H1 (cell line): Measurements from ENCODE around the gene FBN3. TPM values are rescaled to one million over a fixed set of nuclear protein-coding genes. Genes with fewer than 3 reads are reported as not detected.

ENCODE experiments used
- CHD2 ChIP-seq: IDR thresholded peaks from 2 replicates; pipeline ENCODE4 v1.6.1; 2012; ENCODE audit warnings: low read length, improper control_type of control experiment
- SIN3A ChIP-seq, 2 experiments: IDR thresholded peaks in 1 of 2; conservative IDR thresholded peaks in 1 of 2; 2 replicates each; pipeline ENCODE4 v1.6.1; 2011 to 2012; ENCODE audit warnings: low read length in 2 of 2, improper control_type of control experiment in 1 of 2, low read depth in 1 of 2, mild to moderate bottlenecking in 1 of 2
- SIRT6 ChIP-seq: IDR thresholded peaks from one replicate; pipeline ENCODE4 v1.7.1; 2012; ENCODE audit warnings: low read length, inconsistent platforms
- SP2 ChIP-seq: IDR thresholded peaks from 2 replicates; pipeline ENCODE4 v1.6.1; 2012; ENCODE audit warnings: mild to moderate bottlenecking, low read length, inconsistent platforms
- TBP ChIP-seq: IDR thresholded peaks from 2 replicates; pipeline ENCODE4 v1.6.1; 2011; ENCODE audit warnings: low read depth, low read length, improper control_type of control experiment
- YY1 ChIP-seq: IDR thresholded peaks from 2 replicates; pipeline ENCODE4 v1.6.1; 2011; ENCODE audit warnings: low read depth, mild to moderate bottlenecking, low read length
- polyA plus RNA-seq, 7 experiments: library from polyadenylated mRNA; depleted of rRNA in 3 of 7; stranded (reverse) in 5 of 7; unstranded in 2 of 7; fragments of >200 nt in 5 of 7; fragments of 200-250 nt in 2 of 7; gene quantifications; 1 replicate in 5 of 7; 2 replicates in 1 of 7; 4 replicates in 1 of 7; pipeline versions ENCODE4 v1.2.1 to v1.2.3, GENCODE V29; 2011 to 2013; ENCODE audit warnings: missing spikeins in 2 of 7, mixed read lengths in 2 of 7
- total RNA-seq: library from RNA; stranded (reverse); fragmentation: NEBNext Ultra II Directional; extraction: Animal tissue kit (Norgen Biotek cat#: 25700); gene quantifications from 2 replicates; pipeline ENCODE4 v1.2.1, GENCODE V29; 2021
- TF ChIP-seq, protein P1 (sequence below): fragments of 300-600 bp; sonication (generic); IDR thresholded peaks from 2 replicates; pipeline ENCODE4 v1.7.1; 2012; ENCODE audit warnings: low read length, moderate library complexity, mild to moderate bottlenecking, inconsistent platforms; ENCODE audit not compliant: insufficient replicate concordance
- TF ChIP-seq, protein P2 (sequence below): IDR thresholded peaks from 2 replicates; pipeline ENCODE4 v1.6.1; 2012; ENCODE audit warnings: inconsistent platforms
- TF ChIP-seq, protein P3 (sequence below): IDR thresholded peaks from 2 replicates; pipeline ENCODE4 v1.6.1; 2011; ENCODE audit warnings: low read length, improper control_type of control experiment

Gene FBN3
- total and polyA plus RNA-seq, 2 of the 8 experiments (the other 6 are each of a cell fraction or from before 2014, with no cell fraction given): 37.1 to 38.7 TPM

DNA sequence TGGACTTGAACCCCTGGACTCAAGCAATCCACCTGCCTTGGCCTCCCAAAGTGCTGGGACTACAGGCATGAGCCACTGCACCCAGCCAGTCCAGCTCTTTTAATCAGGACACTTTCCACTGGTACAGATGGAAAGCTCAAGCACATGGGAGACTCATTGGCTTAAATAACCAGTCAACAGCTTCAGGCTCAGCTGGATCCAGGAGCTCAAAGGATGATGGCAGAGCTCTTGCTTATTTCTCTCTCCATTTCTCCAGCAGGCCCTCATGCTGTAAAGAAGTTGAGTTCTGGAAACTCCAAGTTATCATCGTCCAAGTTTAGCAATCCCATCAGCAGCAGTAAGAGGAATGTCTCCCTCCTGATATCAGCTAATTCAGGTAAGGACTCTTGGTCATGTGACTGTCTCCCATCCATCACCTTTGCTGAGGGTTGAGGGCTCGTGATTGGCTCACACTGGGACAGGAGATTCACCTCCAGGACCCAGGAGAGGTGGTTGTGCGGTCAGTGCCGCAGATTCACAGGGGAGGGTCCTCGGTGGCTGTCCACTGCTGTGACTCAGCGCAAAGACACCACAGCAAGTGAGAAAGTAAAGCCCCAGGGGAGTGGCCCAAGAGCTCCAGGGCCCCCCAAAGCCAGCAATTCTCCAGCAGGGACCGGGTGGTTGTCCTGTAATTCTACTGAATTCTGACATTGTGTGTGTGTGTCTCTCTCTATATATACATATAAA, 91.7 kb downstream of the FBN3 start (continued):
- TF ChIP-seq, protein P1, sequence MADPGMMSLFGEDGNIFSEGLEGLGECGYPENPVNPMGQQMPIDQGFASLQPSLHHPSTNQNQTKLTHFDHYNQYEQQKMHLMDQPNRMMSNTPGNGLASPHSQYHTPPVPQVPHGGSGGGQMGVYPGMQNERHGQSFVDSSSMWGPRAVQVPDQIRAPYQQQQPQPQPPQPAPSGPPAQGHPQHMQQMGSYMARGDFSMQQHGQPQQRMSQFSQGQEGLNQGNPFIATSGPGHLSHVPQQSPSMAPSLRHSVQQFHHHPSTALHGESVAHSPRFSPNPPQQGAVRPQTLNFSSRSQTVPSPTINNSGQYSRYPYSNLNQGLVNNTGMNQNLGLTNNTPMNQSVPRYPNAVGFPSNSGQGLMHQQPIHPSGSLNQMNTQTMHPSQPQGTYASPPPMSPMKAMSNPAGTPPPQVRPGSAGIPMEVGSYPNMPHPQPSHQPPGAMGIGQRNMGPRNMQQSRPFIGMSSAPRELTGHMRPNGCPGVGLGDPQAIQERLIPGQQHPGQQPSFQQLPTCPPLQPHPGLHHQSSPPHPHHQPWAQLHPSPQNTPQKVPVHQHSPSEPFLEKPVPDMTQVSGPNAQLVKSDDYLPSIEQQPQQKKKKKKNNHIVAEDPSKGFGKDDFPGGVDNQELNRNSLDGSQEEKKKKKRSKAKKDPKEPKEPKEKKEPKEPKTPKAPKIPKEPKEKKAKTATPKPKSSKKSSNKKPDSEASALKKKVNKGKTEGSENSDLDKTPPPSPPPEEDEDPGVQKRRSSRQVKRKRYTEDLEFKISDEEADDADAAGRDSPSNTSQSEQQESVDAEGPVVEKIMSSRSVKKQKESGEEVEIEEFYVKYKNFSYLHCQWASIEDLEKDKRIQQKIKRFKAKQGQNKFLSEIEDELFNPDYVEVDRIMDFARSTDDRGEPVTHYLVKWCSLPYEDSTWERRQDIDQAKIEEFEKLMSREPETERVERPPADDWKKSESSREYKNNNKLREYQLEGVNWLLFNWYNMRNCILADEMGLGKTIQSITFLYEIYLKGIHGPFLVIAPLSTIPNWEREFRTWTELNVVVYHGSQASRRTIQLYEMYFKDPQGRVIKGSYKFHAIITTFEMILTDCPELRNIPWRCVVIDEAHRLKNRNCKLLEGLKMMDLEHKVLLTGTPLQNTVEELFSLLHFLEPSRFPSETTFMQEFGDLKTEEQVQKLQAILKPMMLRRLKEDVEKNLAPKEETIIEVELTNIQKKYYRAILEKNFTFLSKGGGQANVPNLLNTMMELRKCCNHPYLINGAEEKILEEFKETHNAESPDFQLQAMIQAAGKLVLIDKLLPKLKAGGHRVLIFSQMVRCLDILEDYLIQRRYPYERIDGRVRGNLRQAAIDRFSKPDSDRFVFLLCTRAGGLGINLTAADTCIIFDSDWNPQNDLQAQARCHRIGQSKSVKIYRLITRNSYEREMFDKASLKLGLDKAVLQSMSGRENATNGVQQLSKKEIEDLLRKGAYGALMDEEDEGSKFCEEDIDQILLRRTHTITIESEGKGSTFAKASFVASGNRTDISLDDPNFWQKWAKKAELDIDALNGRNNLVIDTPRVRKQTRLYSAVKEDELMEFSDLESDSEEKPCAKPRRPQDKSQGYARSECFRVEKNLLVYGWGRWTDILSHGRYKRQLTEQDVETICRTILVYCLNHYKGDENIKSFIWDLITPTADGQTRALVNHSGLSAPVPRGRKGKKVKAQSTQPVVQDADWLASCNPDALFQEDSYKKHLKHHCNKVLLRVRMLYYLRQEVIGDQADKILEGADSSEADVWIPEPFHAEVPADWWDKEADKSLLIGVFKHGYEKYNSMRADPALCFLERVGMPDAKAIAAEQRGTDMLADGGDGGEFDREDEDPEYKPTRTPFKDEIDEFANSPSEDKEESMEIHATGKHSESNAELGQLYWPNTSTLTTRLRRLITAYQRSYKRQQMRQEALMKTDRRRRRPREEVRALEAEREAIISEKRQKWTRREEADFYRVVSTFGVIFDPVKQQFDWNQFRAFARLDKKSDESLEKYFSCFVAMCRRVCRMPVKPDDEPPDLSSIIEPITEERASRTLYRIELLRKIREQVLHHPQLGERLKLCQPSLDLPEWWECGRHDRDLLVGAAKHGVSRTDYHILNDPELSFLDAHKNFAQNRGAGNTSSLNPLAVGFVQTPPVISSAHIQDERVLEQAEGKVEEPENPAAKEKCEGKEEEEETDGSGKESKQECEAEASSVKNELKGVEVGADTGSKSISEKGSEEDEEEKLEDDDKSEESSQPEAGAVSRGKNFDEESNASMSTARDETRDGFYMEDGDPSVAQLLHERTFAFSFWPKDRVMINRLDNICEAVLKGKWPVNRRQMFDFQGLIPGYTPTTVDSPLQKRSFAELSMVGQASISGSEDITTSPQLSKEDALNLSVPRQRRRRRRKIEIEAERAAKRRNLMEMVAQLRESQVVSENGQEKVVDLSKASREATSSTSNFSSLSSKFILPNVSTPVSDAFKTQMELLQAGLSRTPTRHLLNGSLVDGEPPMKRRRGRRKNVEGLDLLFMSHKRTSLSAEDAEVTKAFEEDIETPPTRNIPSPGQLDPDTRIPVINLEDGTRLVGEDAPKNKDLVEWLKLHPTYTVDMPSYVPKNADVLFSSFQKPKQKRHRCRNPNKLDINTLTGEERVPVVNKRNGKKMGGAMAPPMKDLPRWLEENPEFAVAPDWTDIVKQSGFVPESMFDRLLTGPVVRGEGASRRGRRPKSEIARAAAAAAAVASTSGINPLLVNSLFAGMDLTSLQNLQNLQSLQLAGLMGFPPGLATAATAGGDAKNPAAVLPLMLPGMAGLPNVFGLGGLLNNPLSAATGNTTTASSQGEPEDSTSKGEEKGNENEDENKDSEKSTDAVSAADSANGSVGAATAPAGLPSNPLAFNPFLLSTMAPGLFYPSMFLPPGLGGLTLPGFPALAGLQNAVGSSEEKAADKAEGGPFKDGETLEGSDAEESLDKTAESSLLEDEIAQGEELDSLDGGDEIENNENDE: no peak
- TF ChIP-seq, protein P2, sequence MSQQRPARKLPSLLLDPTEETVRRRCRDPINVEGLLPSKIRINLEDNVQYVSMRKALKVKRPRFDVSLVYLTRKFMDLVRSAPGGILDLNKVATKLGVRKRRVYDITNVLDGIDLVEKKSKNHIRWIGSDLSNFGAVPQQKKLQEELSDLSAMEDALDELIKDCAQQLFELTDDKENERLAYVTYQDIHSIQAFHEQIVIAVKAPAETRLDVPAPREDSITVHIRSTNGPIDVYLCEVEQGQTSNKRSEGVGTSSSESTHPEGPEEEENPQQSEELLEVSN: no peak
- TF ChIP-seq YY1 (no peak), SIRT6 (no peak), CHD2 (no peak), SIN3A (conservative IDR thresholded peaks at IDR 0.05 in 1 of 2, IDR thresholded peaks at IDR 0.05 in 1 of 2; ENCODE audit: low read depth in 1 of 2, low read length in 2 of 2) (no peak), SP2 (no peak), TBP (no peak)
- TF ChIP-seq, protein P3, sequence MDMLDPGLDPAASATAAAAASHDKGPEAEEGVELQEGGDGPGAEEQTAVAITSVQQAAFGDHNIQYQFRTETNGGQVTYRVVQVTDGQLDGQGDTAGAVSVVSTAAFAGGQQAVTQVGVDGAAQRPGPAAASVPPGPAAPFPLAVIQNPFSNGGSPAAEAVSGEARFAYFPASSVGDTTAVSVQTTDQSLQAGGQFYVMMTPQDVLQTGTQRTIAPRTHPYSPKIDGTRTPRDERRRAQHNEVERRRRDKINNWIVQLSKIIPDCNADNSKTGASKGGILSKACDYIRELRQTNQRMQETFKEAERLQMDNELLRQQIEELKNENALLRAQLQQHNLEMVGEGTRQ: peak; percentile 64
